Esophagus muscularis mucosa (tissue), 4 donors: ENCODE measurements around the gene RPL13. TPM values are rescaled to one million over a fixed set of nuclear protein-coding genes. Genes with fewer than 3 reads are reported as not detected.

ENCODE experiments used
- DNase-seq: peaks from one replicate; pipeline ENCODE4 v3.0.0-alpha.2; 2017; ENCODE audit errors: extremely low spot score
- H3K27ac ChIP-seq, 4 donors: fragments of 200-600 bp; sonication (generic); replicated peaks in 1 of 4; 1 replicate in 3 of 4; 2 replicates in 1 of 4; pipeline ENCODE4 v1.5.1; 2016 to 2019; ENCODE audit warnings: mild to moderate bottlenecking in 1 of 4
- H3K27me3 ChIP-seq, 4 donors: fragments of 200-600 bp; sonication (generic); one replicate each; pipeline versions ENCODE4 v1.5.1 to v1.6.0; 2016 to 2019
- H3K36me3 ChIP-seq, 4 donors: fragments of 200-600 bp; sonication (generic); one replicate each; pipeline ENCODE4 v1.5.1; 2016 to 2019
- H3K4me1 ChIP-seq, 4 donors: fragments of 200-600 bp; sonication (generic); one replicate each; pipeline ENCODE4 v1.5.1; 2016 to 2019
- H3K4me3 ChIP-seq, 4 donors: fragments of 200-600 bp; sonication (generic); 1 replicate in 2 of 4; 2 replicates in 2 of 4; pipeline ENCODE4 v1.5.1; 2016 to 2019; ENCODE audit warnings: mild to moderate bottlenecking in 4 of 4, moderate library complexity in 1 of 4
- H3K9me3 ChIP-seq, 4 donors: fragments of 200-600 bp; sonication (generic); 1 replicate in 3 of 4; 2 replicates in 1 of 4; pipeline ENCODE4 v1.5.1; 2016 to 2019
- CTCF ChIP-seq, 3 experiments: fragments of 200-600 bp in 2 of 3; fragments of 450-650 bp in 1 of 3; sonication (generic) in 2 of 3; IDR thresholded peaks; one replicate each; pipeline ENCODE4 v1.5.1; 2017 to 2019; ENCODE audit warnings: antibody characterized with exemption in 3 of 3, mild to moderate bottlenecking in 2 of 3, moderate library complexity in 1 of 3
- EP300 ChIP-seq: sonication (generic); formaldehyde crosslinking; IDR thresholded peaks from one replicate; pipeline ENCODE4 v1.6.1; 2017; ENCODE audit warnings: antibody characterized with exemption
- POLR2A ChIP-seq: fragments of 450-650 bp; IDR thresholded peaks from one replicate; pipeline ENCODE4 v1.6.1; 2017; ENCODE audit warnings: antibody characterized with exemption, moderate library complexity, mild to moderate bottlenecking, low read depth
- POLR2AphosphoS5 ChIP-seq, 2 donors: sonication (generic); formaldehyde crosslinking; IDR thresholded peaks; one replicate each; pipeline ENCODE4 v1.6.1; 2017; ENCODE audit warnings: antibody characterized with exemption in 2 of 2
- WGBS: methylation state at CpG from one replicate; pipeline ENCODE4 v1.1.5; 2018; 5-methylcytosine and 5-hydroxymethylcytosine counted together
- intact Hi-C: fragments of 100-400 bp; cut with DNase I; formaldehyde crosslinking; loops from one replicate; pipeline ENCODE4 v1.15.1; 2023
- total RNA-seq, 4 donors: library from RNA; depleted of rRNA; stranded (reverse); fragments of >200 nt; gene quantifications; one replicate each; pipeline versions ENCODE4 v1.1.0 to v1.2.1, GENCODE V29; 2016

Gene RPL13
- total RNA-seq, 4 donors from 2014 or later = 4,039 to 6,804 (median 5,312) TPM

- Histone ChIP-seq H3K27ac (no peak overlapping the region), H3K4me3 (no peak overlapping the region), H3K4me1 (peaks cover 0 to 9% (median 6%) of the 10 kb centered on the region in 4 donors), H3K36me3 (peaks cover 75 to 100% (median 98%) of the 10 kb centered on the region in 4 donors), H3K27me3 (no peaks in the 10 kb centered on the region), H3K9me3 (no peaks in the 10 kb centered on the region)
- no peak for DNase-seq
- TF ChIP-seq POLR2A (no peak), EP300 (no peak), POLR2AphosphoS5 (IDR thresholded peaks at IDR 0.05) (no peak), CTCF (IDR thresholded peaks at IDR 0.05) (no peak)
- intact Hi-C loops = no loop called here
- 90% methylated on average over 37 of the region's 37 CpGs for WGBS
These were observed 29.8 kb upstream of the RPL13 start for GRCh38 chr16:89530401-89531381.

- WGBS = 93% methylated on average over 30 of the region's 31 CpGs
- Histone ChIP-seq H3K27ac (no peak overlapping the region), H3K4me1 (peaks cover 0 to 9% (median 6%) of the 10 kb centered on the region in 4 donors), H3K36me3 (peaks cover 66 to 99% (median 93%) of the 10 kb centered on the region in 4 donors), H3K27me3 (no peaks in the 10 kb centered on the region), H3K9me3 (no peaks in the 10 kb centered on the region), H3K4me3 (no peak overlapping the region)
- no peak for TF ChIP-seq EP300
- TF ChIP-seq POLR2A = no peak
- no peak for TF ChIP-seq POLR2AphosphoS5 (IDR thresholded peaks at IDR 0.05)
- no peak for TF ChIP-seq CTCF (IDR thresholded peaks at IDR 0.05)
- no peak for DNase-seq
- intact Hi-C loops = no loop called here
These were observed 28.5 kb upstream of the RPL13 start for GRCh38 chr16:89531821-89532526.

- no peaks in the 10 kb centered on the region for H3K9me3 ChIP-seq
- peaks cover 0 to 9% (median 6%) of the 10 kb centered on the region in 4 donors for H3K4me1 ChIP-seq
- WGBS = 68% methylated on average over 11 of the region's 11 CpGs
- H3K27me3 ChIP-seq = no peaks in the 10 kb centered on the region
- peak overlapping the region in 1 of 4 donors; percentile 39 for H3K27ac ChIP-seq
- DNase-seq = no peak
- intact Hi-C loops = no loop called here
- H3K36me3 ChIP-seq = peaks cover 69 to 99% (median 91%) of the 10 kb centered on the region in 4 donors
- no peak overlapping the region for H3K4me3 ChIP-seq
- TF ChIP-seq EP300 (no peak), POLR2AphosphoS5 (IDR thresholded peaks at IDR 0.05) (peak in 1 of 2 donors; percentile 5), CTCF (IDR thresholded peaks at IDR 0.05) (no peak)
These were observed 26.2 kb upstream of the RPL13 start for GRCh38 chr16:89534252-89534756.

GRCh38 chr16:89536371-89536770 lies 24.1 kb upstream of the RPL13 start:
- peaks cover 0 to 9% (median 6%) of the 10 kb centered on the region in 4 donors for H3K4me1 ChIP-seq
- DNase-seq = no peak
- no peak overlapping the region for H3K4me3 ChIP-seq
- intact Hi-C loops = no loop called here
- H3K27me3 ChIP-seq = no peaks in the 10 kb centered on the region
- H3K9me3 ChIP-seq = no peaks in the 10 kb centered on the region
- 92% methylated on average over 24 of the region's 24 CpGs for WGBS
- peaks cover 56 to 86% (median 78%) of the 10 kb centered on the region in 4 donors for H3K36me3 ChIP-seq
- TF ChIP-seq POLR2A = no peak
- no peak for TF ChIP-seq CTCF (IDR thresholded peaks at IDR 0.05)
- TF ChIP-seq EP300 = no peak
- TF ChIP-seq POLR2AphosphoS5 (IDR thresholded peaks at IDR 0.05) = no peak
- no peak overlapping the region for H3K27ac ChIP-seq
